Thoracic aorta (tissue), 2 donors: ENCODE data around the gene RASAL2. TPM values are rescaled to one million over a fixed set of nuclear protein-coding genes. Genes with fewer than 3 reads are reported as not detected.

Experiments used
- ATAC-seq: fragments of 150-250 bp; one replicate; pipeline ENCODE4 v1.8.0; 2017; ENCODE audit warnings: low read depth; ENCODE audit not compliant: insufficient number of reproducible peaks, low FRiP score
- DNase-seq: peaks from one replicate; pipeline ENCODE4 v3.0.0-alpha.2; 2020; ENCODE audit warnings: low spot score
- H3K27ac ChIP-seq, 2 donors: fragments of 200-600 bp; sonication (generic); 1 replicate in 1 of 2; 2 replicates in 1 of 2; pipeline ENCODE4 v1.5.1; 2016; ENCODE audit warnings: mild to moderate bottlenecking in 2 of 2, moderate library complexity in 2 of 2
- H3K27me3 ChIP-seq: fragments of 200-600 bp; sonication (generic); replicated peaks from 2 replicates; pipeline ENCODE4 v1.6.0; 2016; ENCODE audit warnings: mild to moderate bottlenecking; ENCODE audit not compliant: insufficient read depth
- H3K36me3 ChIP-seq: fragments of 200-600 bp; sonication (generic); one replicate; pipeline ENCODE4 v1.5.1; 2016
- H3K4me1 ChIP-seq, 2 donors: fragments of 200-600 bp; sonication (generic); 1 replicate in 1 of 2; 2 replicates in 1 of 2; pipeline versions ENCODE4 v1.5.1 to v1.6.0; 2016; ENCODE audit warnings: low read depth in 2 of 2, mild to moderate bottlenecking in 1 of 2; ENCODE audit not compliant: control insufficient read depth in 1 of 2
- H3K4me3 ChIP-seq: fragments of 200-600 bp; sonication (generic); 2 replicates; pipeline ENCODE4 v1.5.1; 2016; ENCODE audit warnings: mild to moderate bottlenecking
- H3K9me3 ChIP-seq: fragments of 200-600 bp; sonication (generic); 2 replicates; pipeline ENCODE4 v1.5.1; 2016
- CTCF ChIP-seq: fragments of 200-600 bp; sonication (generic); IDR thresholded peaks from one replicate; pipeline ENCODE4 v1.5.1; 2019; ENCODE audit warnings: antibody characterized with exemption
- total RNA-seq, 2 donors: library from RNA; depleted of rRNA; stranded (reverse); fragments of >200 nt; gene quantifications; one replicate each; pipeline versions ENCODE4 v1.1.0 to v1.2.3, GENCODE V29; 2016

RASAL2 gene
- total RNA-seq, 2 donors from 2014 or later, result 38.0 to 45.1 TPM

- Histone ChIP-seq H3K36me3 (no peaks in the 10 kb centered on the region), H3K9me3 (no peaks in the 10 kb centered on the region), H3K4me3 (no peak overlapping the region), H3K27ac (no peak overlapping the region), H3K4me1 (peaks cover 12 to 53% of the 10 kb centered on the region in 2 donors), H3K27me3 (no peaks in the 10 kb centered on the region)
- DNase-seq (no peak), ATAC-seq (no peak)
- TF ChIP-seq CTCF, result no peak
Observed at GRCh38 chr1:178150610-178151009, 56.7 kb downstream of the RASAL2 start.

- Histone ChIP-seq H3K27ac (no peak overlapping the region), H3K27me3 (no peaks in the 10 kb centered on the region), H3K36me3 (no peaks in the 10 kb centered on the region), H3K9me3 (no peaks in the 10 kb centered on the region), H3K4me3 (no peak overlapping the region), H3K4me1 (peaks cover 4 to 40% of the 10 kb centered on the region in 2 donors)
- DNase-seq (no peak), ATAC-seq (no peak)
- TF ChIP-seq CTCF, result no peak
Observed at GRCh38 chr1:178151831-178152230, 57.9 kb downstream of the RASAL2 start.

GRCh38 chr1:178155481-178156255 is 61.8 kb downstream of the RASAL2 start:
- Histone ChIP-seq H3K4me1 (peaks cover 0 to 16% of the 10 kb centered on the region in 2 donors), H3K4me3 (no peak overlapping the region), H3K27me3 (no peaks in the 10 kb centered on the region), H3K9me3 (no peaks in the 10 kb centered on the region), H3K36me3 (no peaks in the 10 kb centered on the region), H3K27ac (no peak overlapping the region)
- no peak for TF ChIP-seq CTCF
- DNase-seq (no peak), ATAC-seq (no peak)

- H3K27me3 ChIP-seq, result no peaks in the 10 kb centered on the region
- H3K4me3 ChIP-seq, result no peak overlapping the region
- no peak overlapping the region for H3K27ac ChIP-seq
- H3K9me3 ChIP-seq, result no peaks in the 10 kb centered on the region
- H3K36me3 ChIP-seq, result no peaks in the 10 kb centered on the region
- TF ChIP-seq CTCF, result no peak
- DNase-seq, result no peak
- H3K4me1 ChIP-seq, result peaks cover 0 to 6% of the 10 kb centered on the region in 2 donors
- no peak for ATAC-seq
Observed at GRCh38 chr1:178160736-178161475, 67.0 kb downstream of the RASAL2 start.

GRCh38 chr1:178161516-178161915 is 67.6 kb downstream of the RASAL2 start:
- DNase-seq (no peak), ATAC-seq (no peak)
- Histone ChIP-seq H3K36me3 (no peaks in the 10 kb centered on the region), H3K4me1 (peaks cover 0 to 6% of the 10 kb centered on the region in 2 donors), H3K9me3 (no peaks in the 10 kb centered on the region), H3K4me3 (no peak overlapping the region), H3K27ac (no peak overlapping the region), H3K27me3 (no peaks in the 10 kb centered on the region)
- no peak for TF ChIP-seq CTCF
